D721Med (cell line): ENCODE measurements around the gene ARL4D.

ENCODE experiments used
- DNase-seq: peaks from one replicate; pipeline ENCODE4 v3.0.0; 2011; ENCODE audit warnings: low spot score; ENCODE audit not compliant: insufficient read length
- FAIRE-seq: peaks from 2 replicates; lab custom pipeline; 2011; peaks lifted over from hg19 to GRCh38; lab: Jason Lieb, UNC
- TF ChIP-seq, protein P1 (sequence below): IDR thresholded peaks from 2 replicates; pipeline ENCODE4 v1.5.1; 2012; ENCODE audit warnings: mild to moderate bottlenecking, control low read depth; ENCODE audit not compliant: insufficient read depth; ENCODE audit errors: missing control alignments

Gene ARL4D

DNA sequence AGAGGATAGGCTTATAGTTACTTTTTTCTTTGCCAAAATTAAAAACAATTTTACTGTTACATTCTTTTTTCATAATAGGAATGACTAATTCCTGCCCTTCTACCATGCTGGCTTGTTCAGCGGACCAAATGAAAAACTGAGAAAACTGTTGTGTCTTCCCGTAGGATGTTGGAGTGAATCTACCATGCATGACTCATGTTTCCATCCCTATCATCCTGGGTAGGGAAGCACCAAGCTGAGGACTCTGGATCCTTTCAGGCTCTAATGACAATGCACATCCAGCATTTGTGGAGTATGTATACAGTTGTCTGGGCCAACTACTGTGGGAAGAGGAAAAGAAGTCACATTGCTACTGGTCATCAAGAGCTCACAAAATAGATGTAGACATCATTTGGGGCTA, 43.9 kb downstream of the ARL4D start:
- no peak for FAIRE-seq
- TF ChIP-seq, protein P1, sequence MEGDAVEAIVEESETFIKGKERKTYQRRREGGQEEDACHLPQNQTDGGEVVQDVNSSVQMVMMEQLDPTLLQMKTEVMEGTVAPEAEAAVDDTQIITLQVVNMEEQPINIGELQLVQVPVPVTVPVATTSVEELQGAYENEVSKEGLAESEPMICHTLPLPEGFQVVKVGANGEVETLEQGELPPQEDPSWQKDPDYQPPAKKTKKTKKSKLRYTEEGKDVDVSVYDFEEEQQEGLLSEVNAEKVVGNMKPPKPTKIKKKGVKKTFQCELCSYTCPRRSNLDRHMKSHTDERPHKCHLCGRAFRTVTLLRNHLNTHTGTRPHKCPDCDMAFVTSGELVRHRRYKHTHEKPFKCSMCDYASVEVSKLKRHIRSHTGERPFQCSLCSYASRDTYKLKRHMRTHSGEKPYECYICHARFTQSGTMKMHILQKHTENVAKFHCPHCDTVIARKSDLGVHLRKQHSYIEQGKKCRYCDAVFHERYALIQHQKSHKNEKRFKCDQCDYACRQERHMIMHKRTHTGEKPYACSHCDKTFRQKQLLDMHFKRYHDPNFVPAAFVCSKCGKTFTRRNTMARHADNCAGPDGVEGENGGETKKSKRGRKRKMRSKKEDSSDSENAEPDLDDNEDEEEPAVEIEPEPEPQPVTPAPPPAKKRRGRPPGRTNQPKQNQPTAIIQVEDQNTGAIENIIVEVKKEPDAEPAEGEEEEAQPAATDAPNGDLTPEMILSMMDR, result no peak
- no peak for DNase-seq

DNA sequence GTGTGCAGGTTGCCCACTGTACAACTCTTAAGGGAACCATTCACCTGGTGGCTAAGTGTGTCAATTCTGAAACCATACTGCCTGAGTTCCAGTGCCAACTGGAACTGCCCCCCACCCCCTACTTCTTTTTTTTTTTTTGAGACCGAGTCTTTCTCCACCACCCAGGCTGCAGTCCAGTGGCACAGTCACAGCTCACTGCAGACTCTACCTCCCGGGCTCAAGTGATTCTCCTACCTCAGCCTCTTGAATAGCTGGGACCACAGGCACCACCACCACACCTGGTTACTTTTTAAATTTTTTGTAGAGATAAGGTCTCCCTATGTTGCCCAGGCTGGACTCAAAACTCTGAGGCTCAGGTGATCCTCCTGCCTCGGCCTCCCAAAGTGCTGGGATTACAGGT, 44.6 kb downstream of the ARL4D start:
- FAIRE-seq (no peak), DNase-seq (no peak)
- TF ChIP-seq, protein P1, result no peak

DNA sequence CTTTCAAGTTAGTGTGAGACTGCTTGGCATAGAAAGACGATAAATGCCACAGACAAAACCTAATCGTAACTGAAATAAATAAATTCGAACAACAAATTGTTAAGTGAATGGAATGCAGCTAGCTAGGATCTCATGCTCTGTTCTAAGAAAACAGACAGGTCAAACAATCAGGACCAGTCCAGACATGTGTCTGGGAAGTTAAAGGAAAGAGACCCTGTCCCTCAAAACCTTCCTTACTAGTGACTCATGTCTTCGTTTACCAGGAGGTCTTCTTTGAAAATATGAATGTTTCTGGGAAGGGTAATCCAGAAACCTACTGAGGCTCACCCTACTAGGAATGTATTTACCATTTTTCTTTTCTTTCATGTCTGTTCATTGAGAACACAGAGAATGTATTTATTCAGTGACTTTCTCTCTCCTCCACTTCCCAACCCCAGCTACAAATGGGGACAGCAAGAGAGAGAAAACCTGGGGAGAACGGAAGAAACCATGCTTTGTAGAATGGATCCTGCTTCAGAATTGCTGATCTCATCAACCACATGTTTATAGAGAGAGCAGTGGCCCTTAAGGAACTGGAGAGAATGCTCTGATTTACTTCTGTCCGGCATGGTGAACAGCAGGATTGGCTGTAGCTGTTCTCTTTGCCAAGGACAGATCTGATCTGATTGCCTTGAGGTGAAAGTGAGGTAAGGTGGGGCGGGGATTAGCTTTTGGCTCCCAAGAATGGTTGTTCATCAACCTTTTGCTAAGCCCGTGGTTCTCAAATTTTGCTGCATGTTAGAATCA, 45.6 kb downstream of the ARL4D start:
- TF ChIP-seq, protein P1, result no peak
- DNase-seq (no peak), FAIRE-seq (no peak)

DNA sequence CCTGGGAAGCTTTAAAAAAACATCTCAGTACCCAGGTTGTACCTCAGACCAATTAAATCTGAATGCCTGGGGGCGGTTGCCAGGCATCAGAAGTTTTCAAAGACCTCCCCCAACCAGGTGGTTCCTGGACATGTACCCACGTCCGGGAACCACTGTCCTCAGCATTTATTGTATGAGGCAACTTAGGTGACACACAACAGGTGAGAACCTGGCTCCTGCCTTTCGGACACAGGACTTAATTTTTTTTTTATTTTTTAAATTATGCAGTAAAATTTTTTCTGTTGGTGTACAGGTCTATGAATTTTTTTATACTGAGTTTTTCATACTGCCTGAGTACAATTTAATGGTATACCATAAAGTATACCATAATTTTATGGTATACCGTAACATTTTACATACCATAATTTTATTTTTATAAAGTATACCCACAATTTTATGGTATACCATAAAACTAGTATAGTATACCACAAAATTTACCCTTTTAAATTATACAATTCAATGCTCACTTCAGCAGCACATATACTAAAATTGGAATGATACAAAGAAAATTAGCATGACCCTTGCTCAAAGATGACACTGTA, 46.3 kb downstream of the ARL4D start:
- DNase-seq, result no peak
- TF ChIP-seq, protein P1, result no peak
- FAIRE-seq, result no peak

DNA sequence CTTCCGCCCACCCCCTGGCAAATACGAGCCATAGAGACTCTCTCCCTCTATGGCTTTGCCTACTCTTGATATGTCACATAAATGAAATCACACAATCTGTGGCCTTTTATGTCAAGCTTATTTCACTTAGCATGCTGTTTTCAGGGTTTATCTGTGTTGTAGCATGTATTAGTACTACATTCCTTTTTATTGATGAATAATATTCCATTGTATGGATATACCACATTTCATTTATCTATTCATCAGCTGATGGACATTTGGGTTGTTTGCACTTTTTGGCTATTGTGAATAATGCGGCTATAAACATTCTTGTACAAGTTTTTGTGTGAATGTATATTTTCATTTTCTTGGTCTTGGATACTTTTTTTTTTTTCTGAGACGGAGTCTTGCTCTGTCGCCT, 48.0 kb downstream of the ARL4D start:
- TF ChIP-seq, protein P1, result no peak
- DNase-seq (no peak), FAIRE-seq (no peak)

DNA sequence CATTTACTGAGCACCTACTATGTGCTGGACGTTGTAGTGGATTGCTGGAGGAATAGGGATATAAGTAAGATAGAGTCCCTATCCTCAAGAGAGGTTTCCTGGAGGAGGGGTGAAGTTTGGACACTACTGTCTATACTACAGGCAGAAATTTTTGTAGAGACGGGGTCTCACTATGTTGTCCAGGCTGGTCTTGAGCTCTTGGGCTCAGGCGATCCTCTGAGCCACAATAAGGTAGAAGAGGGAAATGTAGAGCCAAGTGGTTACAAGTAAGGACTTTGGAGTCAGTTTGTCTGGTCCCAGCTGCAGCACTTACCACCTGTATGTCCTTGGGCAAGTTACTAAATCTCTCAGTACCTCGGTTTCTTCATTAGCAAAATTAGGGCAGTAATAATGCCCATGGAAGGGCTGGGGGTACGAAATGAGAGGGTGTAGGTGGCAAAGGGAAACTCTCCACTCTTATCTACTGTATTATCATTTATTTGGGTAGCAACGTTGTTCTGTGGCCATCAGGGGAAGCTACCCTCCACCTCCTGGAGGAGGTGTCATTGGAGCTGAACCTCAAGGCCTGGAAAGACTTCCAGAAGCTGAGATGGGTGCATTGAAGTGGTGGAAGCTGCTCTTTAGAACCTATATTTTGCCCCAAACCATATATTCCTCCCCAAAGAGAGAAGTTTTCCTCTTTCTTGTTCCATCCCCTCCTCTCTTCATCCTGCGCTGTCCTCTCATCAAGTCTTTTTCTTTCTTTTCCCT, 50.1 kb downstream of the ARL4D start:
- TF ChIP-seq, protein P1, result no peak
- no peak for DNase-seq
- no peak for FAIRE-seq
